WTC11 (cell line): ENCODE data around the gene FHOD3.

ENCODE experiments used
- CTCF ChIP-seq: fragments of 200-600 bp; IDR thresholded peaks from 2 replicates; pipeline ENCODE4 v1.8.0; 2022; ENCODE audit warnings: antibody characterized with exemption
- E2F4 ChIP-seq: sonication (generic); formaldehyde crosslinking; IDR thresholded peaks from 2 replicates; pipeline ENCODE4 v1.8.1; 2022; ENCODE audit warnings: low read depth, mild to moderate bottlenecking, moderate library complexity, missing genetic modification reagents, borderline replicate concordance
- STAT6 ChIP-seq: sonication (generic); formaldehyde crosslinking; conservative IDR thresholded peaks from 2 replicates; pipeline ENCODE4 v1.8.1; 2023; ENCODE audit warnings: mild to moderate bottlenecking, low read depth, missing genetic modification reagents, moderate library complexity
- TEAD1 ChIP-seq: sonication (generic); formaldehyde crosslinking; IDR thresholded peaks from 2 replicates; pipeline ENCODE4 v1.8.0; 2022; ENCODE audit warnings: mild to moderate bottlenecking, missing genetic modification reagents
- TEAD4 ChIP-seq: sonication (generic); formaldehyde crosslinking; IDR thresholded peaks from 2 replicates; pipeline ENCODE4 v1.8.0; 2022; ENCODE audit warnings: mild to moderate bottlenecking, missing genetic modification reagents
- ZNF416 ChIP-seq: fragments of 250-450 bp; sonication (Bioruptor Pico); IDR thresholded peaks from 2 replicates; pipeline ENCODE4 v1.9.0; 2021; ENCODE audit warnings: mild to moderate bottlenecking, inconsistent platforms

GRCh38 chr18:36328916-36329315 is 31.4 kb downstream of the FHOD3 start:
- no peak for TF ChIP-seq CTCF
- TF ChIP-seq STAT6 (CRISPR knock-in tag) = no peak
- TF ChIP-seq TEAD4 (CRISPR knock-in tag) = no peak
- TF ChIP-seq ZNF416 (CRISPR knock-in tag) = no peak
- TF ChIP-seq E2F4 (CRISPR knock-in tag) = no peak
- no peak for TF ChIP-seq TEAD1 (CRISPR knock-in tag)
